Measurements from ENCODE around the gene CEP85L. TPM values are rescaled to one million over a fixed set of nuclear protein-coding genes. Genes with fewer than 3 reads are reported as not detected.

CEP85L gene
- total and polyA plus RNA-seq, 10 of the 15 experiments (the other 5 are each of a cell fraction or from before 2014, with no cell fraction given): 1.8 to 10.9 (median 7.1) TPM

GRCh38 chr6:118548613-118549012, 102.8 kb downstream of the CEP85L start:
- H3K4me2 ChIP-seq (ENCODE audit: control insufficient read depth, insufficient read depth): no peak overlapping the region
- ChIA-PET RAD21 (ENCODE audit: unreplicated experiment) (no interaction called here), SMC1A (ENCODE audit: uncharacterized antibody, unreplicated experiment) (interaction anchor here (0.7 to 2.2 kb wide), 2 partner anchors 8 to 264 kb away, joined by 3 to 5 read pairs; no protein-coding TSS in a partner anchor), POLR2A (no interaction called here), CTCF (interaction anchor here (0.7 to 2.6 kb wide), 5 partner anchors 17 to 572 kb away, joined by 3 to 10 read pairs (median 5); no protein-coding TSS in a partner anchor)
- no peaks in the 10 kb centered on the region for H3K36me3 ChIP-seq (ENCODE audit: control insufficient read depth in 2 of 2, insufficient read depth in 2 of 2, low read length in 1 of 2)
- DNase-seq (ENCODE audit: low read depth, low spot score) (no peak), FAIRE-seq (no peak), ATAC-seq (no peak)
- no peaks in the 10 kb centered on the region for H3K4me1 ChIP-seq (ENCODE audit: control insufficient read depth, insufficient read depth, low read length)
- H3K79me2 ChIP-seq (ENCODE audit: control insufficient read depth, insufficient read depth, low read length): no peaks in the 10 kb centered on the region
- H2AFZ ChIP-seq (ENCODE audit: control insufficient read depth, low read depth, low read length): no peak overlapping the region
- no TSS peak for BruUV-seq (replicated peaks)
- H3K27me3 ChIP-seq (replicated peaks in 1 of 2; ENCODE audit: control insufficient read depth in 2 of 2, insufficient read depth in 2 of 2, low read length in 1 of 2): no peaks in the 10 kb centered on the region
- H4K20me1 ChIP-seq (ENCODE audit: control insufficient read depth, insufficient read depth): no peaks in the 10 kb centered on the region
- no peak overlapping the region for H3K27ac ChIP-seq (ENCODE audit: control insufficient read depth, insufficient read depth)
- no peak overlapping the region for H3K4me3 ChIP-seq
- no peak overlapping the region for H3K9ac ChIP-seq (ENCODE audit: control insufficient read depth, insufficient read depth, low read length)
- H3K9me3 ChIP-seq (replicated peaks; ENCODE audit: control insufficient read depth, insufficient read depth, low read length): no peaks in the 10 kb centered on the region
- in situ Hi-C loops (cut with MboI): loop anchor here (10.0 kb wide), 1 partner anchor 264 kb away; no protein-coding TSS in a partner anchor
- intact Hi-C loops (cut with micrococcal nuclease; ENCODE audit: unreplicated experiment): no loop called here
- TF ChIP-seq BMI1 (IDR thresholded peaks at IDR 0.05; ENCODE audit: borderline replicate concordance) (no peak), ATF2 (IDR thresholded peaks at IDR 0.05; ENCODE audit: low read length) (no peak), SREBF2 (IDR thresholded peaks at IDR 0.05; ENCODE audit: low read length) (no peak), SUPT20H (IDR thresholded peaks at IDR 0.05; ENCODE audit: borderline replicate concordance, control insufficient read depth, low read depth, low read length) (no peak), RBBP5 (conservative IDR thresholded peaks at IDR 0.05) (no peak), IKZF1 (conservative IDR thresholded peaks at IDR 0.05) (no peak), RELB (IDR thresholded peaks at IDR 0.05; ENCODE audit: low read depth) (no peak), STAT1 (conservative IDR thresholded peaks at IDR 0.05) (no peak), ZNF687 (IDR thresholded peaks at IDR 0.05) (no peak), MTA2 (IDR thresholded peaks at IDR 0.05; ENCODE audit: low read depth) (no peak), ZNF384 (IDR thresholded peaks at IDR 0.05; ENCODE audit: borderline replicate concordance, low read depth, low read length) (no peak), BCL11A (IDR thresholded peaks at IDR 0.05; ENCODE audit: low read depth, low read length) (no peak), BRCA1 (IDR thresholded peaks at IDR 0.05; ENCODE audit: low read depth, low read length) (no peak), YBX1 (IDR thresholded peaks at IDR 0.05) (no peak), POU2F2 (IDR thresholded peaks at IDR 0.05; ENCODE audit: borderline replicate concordance, low read depth, low read length) (no peak), E4F1 (IDR thresholded peaks at IDR 0.05; ENCODE audit: borderline replicate concordance, partially characterized antibody) (no peak), ZZZ3 (IDR thresholded peaks at IDR 0.05; ENCODE audit: control insufficient read depth, insufficient read length, low read depth) (no peak)

Measured in GM12878 (cell line).